ENCODE results near the gene GDPD5. TPM values are rescaled to one million over a fixed set of nuclear protein-coding genes. Genes with fewer than 3 reads are reported as not detected.

The GDPD5 gene
- polyA plus RNA-seq, 3 donors: 9.2 to 13.6 (median 12.1) TPM

DNA sequence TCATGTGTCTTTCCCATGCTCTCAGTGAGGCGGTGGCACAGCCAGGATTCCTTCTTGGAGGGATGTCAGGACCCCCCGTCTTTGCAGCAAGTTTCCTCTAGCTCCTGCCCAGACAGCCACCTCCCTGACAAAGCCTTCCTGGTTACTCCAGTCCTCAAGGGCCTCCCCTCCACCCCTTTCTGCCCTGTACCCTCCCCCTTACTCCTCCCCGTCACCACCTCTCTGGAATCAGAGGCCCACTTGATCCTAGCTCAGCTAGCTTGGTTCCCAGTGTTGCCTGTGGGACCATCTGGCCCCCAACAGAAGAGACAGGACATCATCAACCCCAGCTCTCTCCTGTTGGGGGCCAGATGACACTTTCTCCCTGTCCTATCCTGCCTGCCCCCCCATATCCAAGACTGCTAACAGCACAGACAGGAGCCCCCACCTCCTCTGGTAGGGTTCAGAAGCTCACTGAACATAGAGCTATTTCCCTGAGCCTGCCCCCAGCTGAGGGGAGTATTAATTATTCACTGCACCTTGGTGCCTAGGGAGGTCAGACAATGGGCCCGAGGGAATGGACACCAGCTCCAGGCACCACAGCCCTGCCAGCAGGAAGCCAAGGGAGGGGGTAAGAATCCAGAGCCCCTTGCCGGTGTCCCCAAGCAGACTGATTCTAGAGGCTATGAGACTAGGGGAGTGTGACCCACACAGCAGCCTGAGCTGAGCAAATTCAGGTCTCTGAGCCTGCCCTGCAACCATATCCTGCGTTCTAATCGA, 3.3 kb downstream of the GDPD5 start:
- no peak for DNase-seq (ENCODE audit: extremely low read depth in 1 of 11, low read depth in 9 of 11, low spot score in 4 of 11)

GRCh38 chr11:75520688-75521087, 5.1 kb downstream of the GDPD5 start:
- no peak for DNase-seq (ENCODE audit: extremely low read depth in 1 of 11, low read depth in 9 of 11, low spot score in 4 of 11)

- DNase-seq (ENCODE audit: extremely low read depth in 1 of 11, low read depth in 9 of 11, low spot score in 4 of 11): no peak
Observed at GRCh38 chr11:75518771-75519653, 6.7 kb downstream of the GDPD5 start.

DNA sequence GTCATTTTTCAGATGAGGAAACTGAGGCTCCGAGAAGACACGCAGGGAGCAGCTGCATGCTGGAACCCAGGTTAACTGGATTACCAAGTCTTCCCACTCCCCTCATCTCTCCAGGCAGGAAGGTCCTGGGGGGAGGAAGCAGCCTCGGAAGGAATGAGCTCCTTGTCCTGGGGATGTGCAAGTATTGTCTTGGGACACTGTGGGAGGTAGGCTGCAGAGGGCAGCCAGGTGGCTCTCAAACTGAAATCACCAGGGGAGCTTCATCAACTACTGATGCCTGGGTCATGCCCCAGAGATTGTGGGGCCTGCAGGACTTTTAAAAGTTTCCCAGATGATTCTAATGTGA, 7.6 kb downstream of the GDPD5 start:
- no peak for DNase-seq (ENCODE audit: extremely low read depth in 1 of 11, low read depth in 9 of 11, low spot score in 4 of 11)

GRCh38 chr11:75516886-75517285, 8.9 kb downstream of the GDPD5 start:
- DNase-seq (ENCODE audit: extremely low read depth in 1 of 11, low read depth in 9 of 11, low spot score in 4 of 11): no peak

DNA sequence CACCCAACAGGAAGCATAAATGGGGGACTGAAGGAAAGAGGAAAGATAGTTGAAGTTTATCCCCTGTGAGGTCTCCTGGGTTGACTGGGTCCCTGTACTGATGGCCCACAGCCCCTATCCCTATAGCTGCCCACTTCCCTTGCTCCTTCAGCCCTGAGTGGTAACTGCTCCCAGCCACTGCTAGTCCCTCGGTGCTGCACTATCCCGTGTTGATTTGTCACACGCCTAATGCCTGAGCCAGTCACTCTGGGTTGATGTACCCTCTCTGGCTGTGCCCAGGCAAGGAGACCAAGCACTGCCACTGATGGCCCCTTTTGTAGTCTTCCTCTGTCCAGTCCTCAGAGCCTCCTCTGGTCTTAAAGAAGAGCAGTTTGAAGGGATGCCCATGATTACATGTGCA, 9.6 kb downstream of the GDPD5 start:
- DNase-seq (ENCODE audit: extremely low read depth in 1 of 11, low read depth in 9 of 11, low spot score in 4 of 11): no peak

- no peak for DNase-seq (ENCODE audit: extremely low read depth in 1 of 11, low read depth in 9 of 11, low spot score in 4 of 11)
Observed at GRCh38 chr11:75514596-75514995, 11.1 kb downstream of the GDPD5 start.

DNA sequence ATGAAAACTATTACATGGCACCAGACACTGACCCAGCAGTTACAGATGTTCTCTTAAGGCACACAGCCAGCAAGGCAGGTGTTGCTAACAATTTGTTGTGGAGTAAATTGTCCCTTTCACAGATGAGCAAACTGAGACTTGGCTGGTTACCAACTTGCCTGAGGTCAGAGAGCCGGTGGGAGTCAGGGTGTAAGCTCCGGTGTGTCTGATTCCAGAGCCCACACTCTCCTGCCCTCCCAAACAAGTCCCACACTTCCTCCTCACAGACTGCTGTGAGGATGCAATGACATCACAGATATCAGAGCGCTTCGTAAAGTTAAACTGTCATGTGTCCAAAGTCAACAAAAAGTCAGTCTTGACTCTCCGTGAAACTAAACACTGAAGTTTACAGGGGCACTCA, 12.5 kb downstream of the GDPD5 start:
- DNase-seq (ENCODE audit: extremely low read depth in 1 of 11, low read depth in 9 of 11, low spot score in 4 of 11): no peak

DNA sequence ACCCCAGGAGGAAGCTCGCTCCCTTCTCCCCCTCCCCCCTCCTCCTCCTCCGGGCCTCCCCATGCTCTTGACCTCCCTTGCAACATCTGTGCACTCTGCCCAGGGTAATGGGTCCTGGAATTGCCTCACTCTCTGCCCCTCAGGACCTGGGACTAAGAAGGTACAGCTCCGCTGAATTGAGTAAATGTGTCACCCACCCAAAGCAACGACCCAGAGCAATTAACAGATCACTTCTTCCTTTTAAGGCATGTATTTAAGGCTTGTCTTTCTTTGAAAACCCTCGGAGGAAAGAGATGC, 15.1 kb downstream of the GDPD5 start:
- no peak for DNase-seq (ENCODE audit: extremely low read depth in 1 of 11, low read depth in 9 of 11, low spot score in 4 of 11)

DNA sequence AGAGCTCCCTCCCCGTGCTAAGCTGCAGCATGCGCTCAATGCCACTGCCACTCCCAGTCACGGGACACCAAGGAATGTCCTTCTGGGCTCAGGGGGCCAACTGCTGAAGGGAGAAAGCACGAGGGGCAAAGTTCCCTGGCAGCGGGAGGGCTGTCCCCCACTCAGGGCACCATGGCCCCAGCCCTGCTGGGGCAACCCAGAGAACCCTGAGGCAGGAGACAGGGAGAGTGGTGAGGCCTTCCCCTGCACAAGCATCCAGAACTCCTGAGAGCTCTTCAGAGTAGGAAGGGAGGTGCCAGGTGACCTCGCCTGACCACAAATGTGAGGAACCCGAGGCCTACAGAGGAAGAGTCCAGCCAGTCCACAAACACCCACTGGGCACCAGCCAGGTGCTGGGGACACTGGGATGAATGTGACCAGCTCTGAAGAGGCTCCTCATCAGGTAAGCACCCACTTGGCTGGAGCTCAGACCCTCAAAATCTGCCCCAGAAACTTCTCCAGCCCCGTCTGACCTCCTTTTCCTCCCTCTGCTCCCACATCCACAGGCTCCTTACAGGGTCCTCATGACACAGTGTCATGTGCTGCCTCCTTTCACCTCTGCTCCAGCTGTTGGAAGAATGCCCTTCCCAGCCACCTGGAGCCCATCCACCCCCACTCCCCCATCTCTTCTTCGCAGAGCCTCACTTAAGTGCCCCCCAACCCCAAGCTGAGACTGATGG, 15.6 kb downstream of the GDPD5 start:
- DNase-seq (ENCODE audit: extremely low read depth in 1 of 11, low read depth in 9 of 11, low spot score in 4 of 11): no peak

DNA sequence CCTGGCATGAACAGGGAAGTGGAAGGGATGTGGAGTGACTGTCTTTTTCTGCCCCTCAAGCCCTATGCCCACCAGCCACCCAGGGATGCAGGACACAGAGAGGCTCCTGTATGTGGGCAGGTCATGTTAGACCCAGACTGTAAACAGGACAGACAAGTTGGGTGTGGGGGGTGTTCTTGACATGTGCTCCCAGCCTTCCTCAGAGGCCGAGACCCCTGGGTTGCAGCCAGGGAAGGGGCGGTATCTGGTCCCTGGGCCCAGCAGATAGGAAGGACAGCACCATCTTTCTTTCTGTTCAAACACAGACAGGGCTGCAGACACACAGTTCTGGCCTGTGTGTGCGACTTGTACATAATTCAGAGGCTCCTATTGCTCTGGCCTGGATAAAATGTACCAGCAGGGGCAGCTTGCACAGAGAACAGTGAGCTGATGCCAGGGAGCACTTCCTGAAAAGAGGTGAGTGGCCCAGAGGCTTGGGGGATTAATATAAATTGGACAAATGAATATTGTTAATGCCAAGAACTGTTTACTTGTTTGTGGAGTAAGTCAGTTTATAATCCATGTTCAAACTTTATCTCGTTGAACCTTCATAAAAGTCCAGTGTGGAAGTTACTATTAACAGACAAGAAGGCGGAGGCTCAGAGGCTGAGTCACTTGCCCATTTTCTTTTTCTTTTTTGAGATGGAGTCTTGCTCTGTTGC, 16.6 kb downstream of the GDPD5 start:
- no peak for DNase-seq (ENCODE audit: extremely low read depth in 1 of 11, low read depth in 9 of 11, low spot score in 4 of 11)

- no peak for DNase-seq (ENCODE audit: extremely low read depth in 1 of 11, low read depth in 9 of 11, low spot score in 4 of 11)
Observed at GRCh38 chr11:75508051-75508561, 17.6 kb downstream of the GDPD5 start.

DNA sequence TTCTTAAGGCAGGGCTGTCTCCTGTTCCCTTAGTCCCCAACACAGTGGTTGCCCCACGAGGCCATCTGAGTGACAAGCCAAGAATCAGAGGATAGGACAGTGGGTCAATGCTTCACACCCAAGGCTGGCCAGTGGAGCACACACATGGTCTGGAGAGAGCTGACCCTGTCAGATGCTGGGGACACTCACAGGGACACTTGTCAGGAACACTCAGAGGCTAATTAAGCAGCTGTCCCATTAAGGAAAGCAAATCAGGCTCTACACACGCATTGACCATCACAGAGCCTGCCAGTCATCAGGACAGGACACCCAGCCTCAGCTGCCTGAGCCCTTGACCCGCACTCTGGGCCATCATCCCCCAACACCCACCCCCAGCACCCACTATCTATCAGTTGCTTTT, 18.2 kb downstream of the GDPD5 start:
- DNase-seq (ENCODE audit: extremely low read depth in 1 of 11, low read depth in 9 of 11, low spot score in 4 of 11): no peak

- no peak for DNase-seq (ENCODE audit: extremely low read depth in 1 of 11, low read depth in 9 of 11, low spot score in 4 of 11)
Observed at GRCh38 chr11:75506827-75507226, 18.9 kb downstream of the GDPD5 start.

DNA sequence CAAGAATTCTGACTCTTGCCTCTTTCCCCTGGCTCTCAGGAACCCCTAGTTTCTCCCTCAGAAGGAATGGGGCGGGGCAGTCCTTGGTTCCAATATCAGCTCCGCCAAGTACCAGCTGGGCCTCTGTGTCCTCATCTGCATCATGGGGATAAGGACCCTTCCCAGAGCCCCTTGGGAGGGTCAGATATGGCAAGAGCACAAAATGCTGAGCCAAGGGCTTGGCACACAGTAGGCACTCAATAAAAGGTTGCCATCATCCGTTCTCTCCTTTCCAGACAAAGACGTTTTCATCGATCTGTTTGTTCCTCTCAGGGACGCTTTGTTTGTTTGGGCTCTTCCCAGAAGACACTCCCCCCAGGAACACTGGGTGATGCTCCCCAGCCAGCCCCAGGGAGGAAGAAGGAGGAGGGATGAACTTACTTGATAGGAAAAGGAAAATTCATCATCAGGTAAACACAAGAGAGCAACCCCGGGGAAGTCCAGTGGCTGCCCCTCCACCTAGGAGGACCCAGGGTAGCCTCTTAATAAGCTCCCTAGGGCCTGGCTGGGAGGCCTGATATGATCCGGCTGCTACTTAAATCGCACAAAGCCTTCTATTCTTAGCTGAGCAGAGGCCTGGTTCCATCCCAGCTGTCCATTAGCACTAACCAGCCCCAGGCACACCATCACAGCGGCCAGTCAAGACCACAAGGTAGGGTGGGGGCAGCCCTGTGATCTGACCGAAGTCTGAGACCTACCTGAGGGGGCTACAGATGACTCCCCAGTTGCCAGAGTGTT, 19.6 kb downstream of the GDPD5 start:
- DNase-seq (ENCODE audit: extremely low read depth in 1 of 11, low read depth in 9 of 11, low spot score in 4 of 11): peak in 4 of 11 donors; percentile 30 to 51 (median 44)

GRCh38 chr11:75504501-75504900, 21.2 kb downstream of the GDPD5 start:
- DNase-seq (ENCODE audit: extremely low read depth in 1 of 11, low read depth in 9 of 11, low spot score in 4 of 11): no peak

GRCh38 chr11:75503531-75504099, 22.1 kb downstream of the GDPD5 start:
- no peak for DNase-seq (ENCODE audit: extremely low read depth in 1 of 11, low read depth in 9 of 11, low spot score in 4 of 11)

- no peak for DNase-seq (ENCODE audit: extremely low read depth in 1 of 11, low read depth in 9 of 11, low spot score in 4 of 11)
Observed at GRCh38 chr11:75502138-75502537, 23.6 kb downstream of the GDPD5 start.

All from renal cortex interstitium (tissue), 11 donors.